Measurements from ENCODE around the gene MINK1. TPM values are rescaled to one million over a fixed set of nuclear protein-coding genes. Genes with fewer than 3 reads are reported as not detected.

MINK1 gene
- total RNA-seq, 1 experiment from 2014 or later, result 68.8 TPM

DNA sequence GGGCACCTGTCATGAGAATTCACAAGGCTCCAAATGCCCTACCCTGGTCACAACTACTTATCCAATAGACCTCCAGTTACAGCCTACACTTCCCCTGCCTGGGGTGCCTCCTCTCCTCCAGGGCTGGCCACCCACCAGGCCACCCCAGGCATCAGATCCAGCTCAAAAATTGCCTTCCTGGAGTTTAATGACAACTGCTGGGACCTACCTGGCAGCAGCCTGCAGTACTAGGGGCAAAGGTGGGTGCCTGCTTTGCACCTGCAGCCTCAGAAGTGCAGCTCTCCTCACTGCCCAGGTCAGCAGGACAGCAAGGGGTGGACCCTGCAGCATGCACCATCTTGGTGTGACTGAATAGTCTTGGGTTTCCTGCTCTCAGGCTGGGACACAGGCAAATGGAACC is 102.5 kb downstream of the MINK1 start:
- no peak overlapping the region for H3K4ac ChIP-seq (ENCODE audit: low read depth, low read length)
- no peak overlapping the region for H3K9ac ChIP-seq (ENCODE audit: extremely low read depth, insufficient read length, low read length)
- no peak overlapping the region for H3K14ac ChIP-seq (ENCODE audit: insufficient read depth, low read length)
- Mint-ChIP-seq H3K4me1 (peaks cover 28 to 29% of the 10 kb centered on the region in 2 experiments), H3K27ac (peak overlapping the region in 1 of 3 experiments; percentile 79; a peak in 2 of 7 replicates), H3K4me3 (no peak overlapping the region), H3K9me3 (no peaks in the 10 kb centered on the region; a peak in 1 of 5 replicates), H3K27me3 (ENCODE audit: low read depth) (no peaks in the 10 kb centered on the region; the same call in 1 of the 2 replicates), H3K36me3 (ENCODE audit: insufficient read depth in 1 of 3, low read depth in 3 of 3) (peaks cover 19 to 51% (median 25%) of the 10 kb centered on the region in 3 experiments)
- no peak overlapping the region for H4K8ac ChIP-seq (replicated peaks; ENCODE audit: insufficient read length, low read depth, low read length)
- H4K5ac ChIP-seq (ENCODE audit: insufficient read length, low read depth, low read length), result no peak overlapping the region
- H2BK120ac ChIP-seq (ENCODE audit: low read depth, low read length, poor library complexity, severe bottlenecking), result no peak overlapping the region
- no peak overlapping the region for H2AFZ ChIP-seq (ENCODE audit: low read length)
- H3K4me2 ChIP-seq (ENCODE audit: insufficient read depth, insufficient read length, low read length), result no peak overlapping the region
- no peak overlapping the region for H2BK15ac ChIP-seq (ENCODE audit: low read depth, low read length)
- DNase-seq, result no peak
- H3K23ac ChIP-seq (ENCODE audit: insufficient read length, low read depth, low read length), result no peak overlapping the region
- no peak overlapping the region for H3K18ac ChIP-seq (ENCODE audit: insufficient read length, low read depth, low read length)
- peaks cover 4% of the 10 kb centered on the region; the same call in 1 of the 2 replicates for H3K79me2 ChIP-seq (ENCODE audit: insufficient read depth, low read length)
- no peak overlapping the region for H3T11ph ChIP-seq (ENCODE audit: low read length)
- peaks cover 7% of the 10 kb centered on the region for H4K20me1 ChIP-seq (ENCODE audit: control insufficient read depth, insufficient read depth, insufficient read length)
- no peak overlapping the region for H2AK5ac ChIP-seq (ENCODE audit: insufficient read length, low read length)
- no peaks in the 10 kb centered on the region for H3K4me1 ChIP-seq (ENCODE audit: insufficient read depth, low read length)
- no peak for TF ChIP-seq CTCF (conservative IDR thresholded peaks at IDR 0.05)
- no peak overlapping the region for H2BK12ac ChIP-seq (ENCODE audit: insufficient read length, low read depth, low read length)
- peaks cover 11% of the 10 kb centered on the region for H3K23me2 ChIP-seq (ENCODE audit: insufficient read length, low read depth, low read length, poor library complexity, severe bottlenecking)
- H2BK20ac ChIP-seq (ENCODE audit: low read depth, low read length, poor library complexity, severe bottlenecking), result no peak overlapping the region
- no peaks in the 10 kb centered on the region for H3K27me3 ChIP-seq (ENCODE audit: insufficient read depth, low read length)
- no peaks in the 10 kb centered on the region for H3K9me3 ChIP-seq (ENCODE audit: control insufficient read depth, low read depth, low read length)
- no peak overlapping the region for H4K91ac ChIP-seq (ENCODE audit: insufficient read length, low read depth, low read length)
- H3K27ac ChIP-seq (ENCODE audit: insufficient read length, low read depth, low read length), result no peak overlapping the region
- H3K79me1 ChIP-seq (ENCODE audit: insufficient read depth, low read depth, low read length, poor library complexity, severe bottlenecking), result peaks cover 5% of the 10 kb centered on the region
- H2BK5ac ChIP-seq (ENCODE audit: insufficient read length, low read length), result no peak overlapping the region
- H3K56ac ChIP-seq (ENCODE audit: insufficient read length, low read depth, low read length), result no peak overlapping the region
